Liver (tissue), 3 donors: ENCODE data around the gene LSM12.
"Not testable (repeated sequence)": the region's sequence is repeated elsewhere in the genome, so short reads cannot be mapped to it uniquely, and the experiment has no call there.

Experiments used
- ATF3 ChIP-seq: IDR thresholded peaks from 2 replicates; pipeline ENCODE4 v1.6.1; 2016; ENCODE audit warnings: antibody characterized with exemption
- EGR1 ChIP-seq, 2 donors: IDR thresholded peaks; 2 replicates each; pipeline ENCODE4 v1.6.1; 2016 to 2018; ENCODE audit warnings: antibody characterized with exemption in 2 of 2, low read depth in 2 of 2
- GABPA ChIP-seq, 2 donors: IDR thresholded peaks in 1 of 2; conservative IDR thresholded peaks in 1 of 2; 2 replicates each; pipeline ENCODE4 v1.6.1; 2016; ENCODE audit warnings: antibody characterized with exemption in 2 of 2, mild to moderate bottlenecking in 1 of 2, moderate library complexity in 1 of 2
- MAX ChIP-seq: IDR thresholded peaks from 2 replicates; pipeline ENCODE4 v1.6.1; 2016; ENCODE audit warnings: antibody characterized with exemption
- RAD21 ChIP-seq, 2 donors: IDR thresholded peaks; 2 replicates each; pipeline ENCODE4 v1.6.1; 2016; ENCODE audit warnings: antibody characterized with exemption in 2 of 2, mild to moderate bottlenecking in 2 of 2
- REST ChIP-seq: IDR thresholded peaks from 2 replicates; pipeline ENCODE4 v1.6.1; 2016; ENCODE audit warnings: antibody characterized with exemption, mild to moderate bottlenecking
- SP1 ChIP-seq: IDR thresholded peaks from 2 replicates; pipeline ENCODE4 v1.6.1; 2018; ENCODE audit warnings: antibody characterized with exemption, mild to moderate bottlenecking
- TAF1 ChIP-seq: conservative IDR thresholded peaks from 2 replicates; pipeline ENCODE4 v1.6.1; 2016; ENCODE audit warnings: antibody characterized with exemption, mild to moderate bottlenecking
- YY1 ChIP-seq: IDR thresholded peaks from 2 replicates; pipeline ENCODE4 v1.6.1; 2016; ENCODE audit warnings: antibody characterized with exemption, mild to moderate bottlenecking
- TF ChIP-seq, protein P1 (sequence below): fragments of 150-350 bp; IDR thresholded peaks from 2 replicates; pipeline ENCODE4 v1.5.1; 2017; ENCODE audit warnings: improper control_type of control experiment, low read depth, low read length; ENCODE audit not compliant: missing input control
- TF ChIP-seq, protein P2 (sequence below): IDR thresholded peaks from 2 replicates; pipeline ENCODE4 v1.6.1; 2016; ENCODE audit warnings: antibody characterized with exemption
- donor health status: healthy.
- donor health status: healthy.

- TF ChIP-seq YY1; ATF3; SP1; EGR1 (IDR thresholded peaks at IDR 0.05; ENCODE audit: low read depth in 2 of 2); GABPA (IDR thresholded peaks at IDR 0.05 in 1 of 2, conservative IDR thresholded peaks at IDR 0.05 in 1 of 2); MAX; REST; RAD21 (IDR thresholded peaks at IDR 0.05); TAF1: not testable (repeated sequence)
- TF ChIP-seq, protein P1, sequence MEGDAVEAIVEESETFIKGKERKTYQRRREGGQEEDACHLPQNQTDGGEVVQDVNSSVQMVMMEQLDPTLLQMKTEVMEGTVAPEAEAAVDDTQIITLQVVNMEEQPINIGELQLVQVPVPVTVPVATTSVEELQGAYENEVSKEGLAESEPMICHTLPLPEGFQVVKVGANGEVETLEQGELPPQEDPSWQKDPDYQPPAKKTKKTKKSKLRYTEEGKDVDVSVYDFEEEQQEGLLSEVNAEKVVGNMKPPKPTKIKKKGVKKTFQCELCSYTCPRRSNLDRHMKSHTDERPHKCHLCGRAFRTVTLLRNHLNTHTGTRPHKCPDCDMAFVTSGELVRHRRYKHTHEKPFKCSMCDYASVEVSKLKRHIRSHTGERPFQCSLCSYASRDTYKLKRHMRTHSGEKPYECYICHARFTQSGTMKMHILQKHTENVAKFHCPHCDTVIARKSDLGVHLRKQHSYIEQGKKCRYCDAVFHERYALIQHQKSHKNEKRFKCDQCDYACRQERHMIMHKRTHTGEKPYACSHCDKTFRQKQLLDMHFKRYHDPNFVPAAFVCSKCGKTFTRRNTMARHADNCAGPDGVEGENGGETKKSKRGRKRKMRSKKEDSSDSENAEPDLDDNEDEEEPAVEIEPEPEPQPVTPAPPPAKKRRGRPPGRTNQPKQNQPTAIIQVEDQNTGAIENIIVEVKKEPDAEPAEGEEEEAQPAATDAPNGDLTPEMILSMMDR = not testable (repeated sequence)
- TF ChIP-seq, protein P2, sequence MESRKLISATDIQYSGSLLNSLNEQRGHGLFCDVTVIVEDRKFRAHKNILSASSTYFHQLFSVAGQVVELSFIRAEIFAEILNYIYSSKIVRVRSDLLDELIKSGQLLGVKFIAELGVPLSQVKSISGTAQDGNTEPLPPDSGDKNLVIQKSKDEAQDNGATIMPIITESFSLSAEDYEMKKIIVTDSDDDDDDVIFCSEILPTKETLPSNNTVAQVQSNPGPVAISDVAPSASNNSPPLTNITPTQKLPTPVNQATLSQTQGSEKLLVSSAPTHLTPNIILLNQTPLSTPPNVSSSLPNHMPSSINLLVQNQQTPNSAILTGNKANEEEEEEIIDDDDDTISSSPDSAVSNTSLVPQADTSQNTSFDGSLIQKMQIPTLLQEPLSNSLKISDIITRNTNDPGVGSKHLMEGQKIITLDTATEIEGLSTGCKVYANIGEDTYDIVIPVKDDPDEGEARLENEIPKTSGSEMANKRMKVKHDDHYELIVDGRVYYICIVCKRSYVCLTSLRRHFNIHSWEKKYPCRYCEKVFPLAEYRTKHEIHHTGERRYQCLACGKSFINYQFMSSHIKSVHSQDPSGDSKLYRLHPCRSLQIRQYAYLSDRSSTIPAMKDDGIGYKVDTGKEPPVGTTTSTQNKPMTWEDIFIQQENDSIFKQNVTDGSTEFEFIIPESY = not testable (repeated sequence)
Observed at GRCh38 chr17:44034688-44035087, 31.8 kb downstream of the LSM12 start.
